Left lung (tissue), 10 donors: ENCODE measurements around the gene BBLN. TPM values are rescaled to one million over a fixed set of nuclear protein-coding genes. Genes with fewer than 3 reads are reported as not detected.

ENCODE experiments used
- ATAC-seq: fragments of 200-7000 bp; cut with Tn5 transposase; one replicate; pipeline ENCODE4 v1.9.1; 2020; ENCODE audit warnings: moderate library complexity
- DNase-seq, 4 donors: peaks; one replicate each; pipeline ENCODE4 v3.0.0-alpha.2; 2013 to 2020
- H3K27ac ChIP-seq, 2 donors: fragments of 200-600 bp; sonication (generic) in 1 of 2; one replicate each; pipeline versions ENCODE4 v1.5.0 to v1.8.0; 2020 to 2021
- H3K27me3 ChIP-seq, 2 donors: fragments of 200-600 bp; sonication (generic) in 1 of 2; one replicate each; pipeline versions ENCODE4 v1.5.0 to v1.8.0; 2020 to 2021
- H3K36me3 ChIP-seq, 2 donors: fragments of 200-600 bp; sonication (generic) in 1 of 2; one replicate each; pipeline versions ENCODE4 v1.5.0 to v1.8.0; 2020 to 2021
- H3K4me1 ChIP-seq, 2 donors: fragments of 200-600 bp; one replicate each; pipeline ENCODE4 v1.8.0; 2021
- H3K4me3 ChIP-seq, 2 donors: fragments of 200-600 bp; sonication (generic) in 1 of 2; one replicate each; pipeline versions ENCODE4 v1.5.0 to v1.8.0; 2020 to 2021; ENCODE audit warnings: mild to moderate bottlenecking in 1 of 2
- H3K9me3 ChIP-seq, 2 donors: fragments of 200-600 bp; sonication (generic) in 1 of 2; one replicate each; pipeline versions ENCODE4 v1.5.0 to v1.8.0; 2020 to 2021
- CTCF ChIP-seq, 2 donors: fragments of 200-600 bp; sonication (generic) in 1 of 2; IDR thresholded peaks; one replicate each; pipeline versions ENCODE4 v1.5.0 to v1.8.0; 2021; ENCODE audit warnings: antibody characterized with exemption in 2 of 2
- intact Hi-C, 2 donors: fragments of 100-400 bp; cut with DNase I; formaldehyde crosslinking; loops; one replicate each; pipeline versions ENCODE4 v1.11.2 to v1.14.2; 2022
- polyA plus RNA-seq, 6 donors: library from polyadenylated mRNA; unstranded; fragments of 120-200 nt; gene quantifications; one replicate each; pipeline ENCODE4 v1.2.1, GENCODE V29; 2013; ENCODE audit not compliant: insufficient read length in 6 of 6
- total RNA-seq, 2 donors: library from RNA; stranded (reverse); fragmentation: NEBNext Ultra II Directional; extraction: Animal tissue kit (Norgen Biotek cat#: 25700); gene quantifications; one replicate each; pipeline ENCODE4 v1.2.1, GENCODE V29; 2021
- donor health status: DM: no; HTN: yes; CAD: no.
- donor health status: DM: no; HTN: no; CAD: no.

Gene BBLN
- total and polyA plus RNA-seq, 8 donors: 27.1 to 66.0 (median 37.7) TPM

- DNase-seq: peak; percentile 50 to 94 (median 71)
- H3K27ac ChIP-seq: no peak within 1 kb of the TSS
- TF ChIP-seq CTCF (IDR thresholded peaks at IDR 0.05): peak; percentile 90 to 95
- ATAC-seq: peak; percentile 96
- peak within 1 kb of the TSS; percentile 46 to 49 for H3K4me3 ChIP-seq
- H3K36me3 ChIP-seq: no peaks in the 10 kb centered on the region
- H3K27me3 ChIP-seq: peaks cover 8 to 44% of the 10 kb centered on the region in 2 donors
- no peaks in the 10 kb centered on the region for H3K9me3 ChIP-seq
- H3K4me1 ChIP-seq: peaks cover 0 to 21% of the 10 kb centered on the region in 2 donors
- intact Hi-C loops: no loop called here
Observed at GRCh38 chr9:128203024-128203706, 43.1 kb downstream of the BBLN start, which contains the start of gene DNM1. DNM1 (plus strand) TSS chr9:128203379; CDS start chr9:128203471, 92 bp downstream.

DNA sequence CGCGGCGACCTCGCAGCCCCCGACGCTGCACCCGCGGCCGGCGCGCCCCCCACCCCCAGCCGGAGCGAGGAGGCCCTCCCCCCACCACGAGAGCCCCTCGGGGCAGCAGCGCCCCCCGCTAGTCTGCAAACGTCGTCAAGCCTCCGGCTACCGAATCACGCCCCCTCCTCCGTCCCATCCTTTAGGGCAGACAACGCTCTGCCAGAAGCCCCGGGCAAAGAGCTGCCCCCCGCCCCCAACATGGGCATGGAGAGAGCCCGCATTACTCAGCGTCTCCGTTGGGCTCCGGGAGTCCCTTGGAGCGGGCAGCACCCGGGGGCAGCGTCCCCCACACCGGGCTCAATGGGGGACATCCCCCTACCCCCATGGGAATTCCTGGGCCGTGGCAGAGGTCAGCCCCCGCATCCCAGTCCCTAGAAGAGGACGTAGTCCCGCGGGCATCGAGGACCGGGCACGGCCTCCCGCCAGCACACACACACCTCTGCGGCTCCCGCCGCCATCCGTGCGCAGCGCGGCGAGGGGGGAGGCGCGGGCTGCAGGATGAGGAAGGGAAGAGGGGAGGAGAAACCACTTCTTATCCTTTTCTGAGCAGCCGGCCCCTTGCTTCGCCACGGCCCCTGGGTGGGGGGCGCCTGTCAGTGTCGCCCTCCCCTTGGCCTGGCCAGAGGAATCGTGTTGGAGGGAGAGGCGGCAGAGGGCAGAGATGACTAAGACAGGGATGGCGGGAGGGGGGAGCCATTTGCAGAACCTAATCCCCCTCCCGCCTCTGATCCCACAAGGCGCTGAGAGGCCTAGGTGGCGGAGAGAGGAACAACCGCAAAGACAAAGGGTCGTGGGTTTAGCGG lies 43.9 kb downstream of the BBLN start:
- intact Hi-C loops: no loop called here
- DNase-seq (peak in 1 of 4 donors; percentile 85), ATAC-seq (peak; percentile 40)
- no peaks in the 10 kb centered on the region for H3K9me3 ChIP-seq
- peaks cover 8 to 52% of the 10 kb centered on the region in 2 donors for H3K27me3 ChIP-seq
- TF ChIP-seq CTCF (IDR thresholded peaks at IDR 0.05): no peak
- no peaks in the 10 kb centered on the region for H3K36me3 ChIP-seq
- no peak overlapping the region for H3K27ac ChIP-seq
- H3K4me1 ChIP-seq: peaks cover 0 to 21% of the 10 kb centered on the region in 2 donors
- peak overlapping the region; percentile 46 to 49 for H3K4me3 ChIP-seq

DNA sequence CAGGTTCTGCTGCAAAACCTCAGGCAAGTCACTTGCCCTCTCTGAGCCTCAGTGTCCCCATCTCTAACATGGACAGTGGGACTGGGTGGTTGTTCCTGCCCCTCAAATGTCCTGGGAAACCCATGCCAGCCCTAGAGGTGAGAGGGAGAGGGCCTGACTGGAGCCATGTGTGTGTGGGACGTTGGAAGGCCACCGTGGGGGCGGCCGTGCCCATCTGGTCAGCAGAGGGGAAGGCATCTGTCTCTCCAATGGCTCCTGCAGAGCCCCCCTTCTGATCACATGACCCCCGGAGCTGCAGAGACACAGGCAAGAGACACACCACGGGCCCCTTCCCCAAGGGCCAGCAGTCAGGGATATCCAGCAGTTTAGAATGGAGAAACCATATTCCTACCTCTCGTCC lies 44.8 kb downstream of the BBLN start:
- peak overlapping the region in 1 of 2 donors; percentile 49 for H3K4me3 ChIP-seq
- no peak for TF ChIP-seq CTCF (IDR thresholded peaks at IDR 0.05)
- DNase-seq (no peak), ATAC-seq (no peak)
- no peaks in the 10 kb centered on the region for H3K36me3 ChIP-seq
- peaks cover 0 to 21% of the 10 kb centered on the region in 2 donors for H3K4me1 ChIP-seq
- H3K9me3 ChIP-seq: no peaks in the 10 kb centered on the region
- H3K27ac ChIP-seq: no peak overlapping the region
- peaks cover 8 to 56% of the 10 kb centered on the region in 2 donors for H3K27me3 ChIP-seq
- intact Hi-C loops: no loop called here

DNA sequence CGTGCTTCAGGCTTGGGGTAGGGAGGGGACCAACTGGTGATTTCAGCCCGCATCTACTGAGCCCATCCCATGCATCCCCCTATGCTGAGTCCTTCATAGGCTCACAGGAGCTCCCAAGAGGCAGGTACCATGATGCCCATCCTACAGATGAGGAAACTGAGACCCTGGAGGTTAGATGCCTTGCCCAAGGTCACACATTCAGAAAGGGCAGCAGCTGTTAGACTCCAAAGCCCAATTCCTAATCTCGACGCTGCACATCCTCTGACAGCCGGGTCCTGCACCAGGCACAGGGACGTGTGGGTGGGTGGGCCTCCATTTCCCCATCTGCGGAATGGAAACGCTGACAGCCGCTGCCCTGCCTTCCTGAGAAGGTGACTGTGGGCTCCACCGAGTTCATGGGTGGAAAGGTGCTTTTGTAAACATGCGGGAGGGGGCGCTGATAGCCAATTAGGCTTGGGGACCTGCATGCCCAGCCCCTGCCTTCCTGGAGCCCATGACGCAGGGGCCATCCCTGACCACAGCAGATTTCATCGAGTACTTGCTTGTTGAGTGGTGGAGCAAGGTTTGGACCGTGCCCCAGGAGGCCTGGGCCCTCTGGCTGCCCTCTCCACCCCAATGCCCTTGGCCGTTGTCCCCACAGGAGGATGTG lies 45.4 kb downstream of the BBLN start:
- Histone ChIP-seq H3K4me3 (no peak overlapping the region), H3K27me3 (peaks cover 8 to 56% of the 10 kb centered on the region in 2 donors), H3K9me3 (no peaks in the 10 kb centered on the region), H3K36me3 (no peaks in the 10 kb centered on the region), H3K4me1 (peaks cover 0 to 21% of the 10 kb centered on the region in 2 donors), H3K27ac (no peak overlapping the region)
- no peak for TF ChIP-seq CTCF (IDR thresholded peaks at IDR 0.05)
- no peak for ATAC-seq
- no peak for DNase-seq
- intact Hi-C loops: no loop called here
